ENCODE results near the gene ARFGEF2. TPM values are rescaled to one million over a fixed set of nuclear protein-coding genes. Genes with fewer than 3 reads are reported as not detected.
A peak's percentile ranks its signal among the peaks of the same experiment; 100 is the strongest.
"Not testable (repeated sequence)": the region's sequence is repeated elsewhere in the genome, so short reads cannot be mapped to it uniquely, and the experiment has no call there.

The ARFGEF2 gene
- total and polyA plus RNA-seq, 12 donors, result 6.2 to 50.0 (median 41.8) TPM

DNA sequence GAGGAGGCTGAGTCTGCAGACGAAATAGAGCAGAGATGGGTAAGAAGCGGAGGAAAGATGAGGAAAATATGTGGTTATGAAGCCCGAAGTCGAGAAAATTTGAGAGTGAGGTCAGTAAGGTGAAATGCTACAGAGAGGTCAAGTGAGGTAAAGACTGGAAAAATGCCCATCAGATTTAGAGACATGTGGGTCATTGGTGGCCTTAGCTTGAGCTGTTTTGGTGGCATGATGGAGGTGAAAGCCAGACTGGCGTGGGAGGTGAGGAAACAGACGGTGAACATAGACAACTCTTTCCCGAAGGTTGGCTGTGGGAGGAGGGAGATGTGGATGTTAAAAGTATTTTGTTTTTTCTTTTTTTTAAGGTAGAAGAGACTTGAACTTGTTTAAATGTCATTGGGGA lies 9.4 kb downstream of the ARFGEF2 start:
- H3K4me1 ChIP-seq, result peaks cover 6 to 80% (median 65%) of the 10 kb centered on the region in 9 donors
- intact Hi-C loops (cut with DNase I), result no loop called here
- H3K9me3 ChIP-seq, result no peaks in the 10 kb centered on the region
- DNase-seq, result no peak
- H3K36me3 ChIP-seq, result no peaks in the 10 kb centered on the region
- H3K4me3 ChIP-seq, result no peak overlapping the region
- H3K27ac ChIP-seq, result peak overlapping the region in 8 of 10 donors; percentile 15 to 93 (median 78)
- 72 to 77% methylated on average over 7 of the region's 7 CpGs for WGBS, 2 donors
- TF ChIP-seq, protein P1, sequence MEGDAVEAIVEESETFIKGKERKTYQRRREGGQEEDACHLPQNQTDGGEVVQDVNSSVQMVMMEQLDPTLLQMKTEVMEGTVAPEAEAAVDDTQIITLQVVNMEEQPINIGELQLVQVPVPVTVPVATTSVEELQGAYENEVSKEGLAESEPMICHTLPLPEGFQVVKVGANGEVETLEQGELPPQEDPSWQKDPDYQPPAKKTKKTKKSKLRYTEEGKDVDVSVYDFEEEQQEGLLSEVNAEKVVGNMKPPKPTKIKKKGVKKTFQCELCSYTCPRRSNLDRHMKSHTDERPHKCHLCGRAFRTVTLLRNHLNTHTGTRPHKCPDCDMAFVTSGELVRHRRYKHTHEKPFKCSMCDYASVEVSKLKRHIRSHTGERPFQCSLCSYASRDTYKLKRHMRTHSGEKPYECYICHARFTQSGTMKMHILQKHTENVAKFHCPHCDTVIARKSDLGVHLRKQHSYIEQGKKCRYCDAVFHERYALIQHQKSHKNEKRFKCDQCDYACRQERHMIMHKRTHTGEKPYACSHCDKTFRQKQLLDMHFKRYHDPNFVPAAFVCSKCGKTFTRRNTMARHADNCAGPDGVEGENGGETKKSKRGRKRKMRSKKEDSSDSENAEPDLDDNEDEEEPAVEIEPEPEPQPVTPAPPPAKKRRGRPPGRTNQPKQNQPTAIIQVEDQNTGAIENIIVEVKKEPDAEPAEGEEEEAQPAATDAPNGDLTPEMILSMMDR (IDR thresholded peaks at IDR 0.05), result no peak
- H3K27me3 ChIP-seq, result no peaks in the 10 kb centered on the region
- ATAC-seq, result no peak

DNA sequence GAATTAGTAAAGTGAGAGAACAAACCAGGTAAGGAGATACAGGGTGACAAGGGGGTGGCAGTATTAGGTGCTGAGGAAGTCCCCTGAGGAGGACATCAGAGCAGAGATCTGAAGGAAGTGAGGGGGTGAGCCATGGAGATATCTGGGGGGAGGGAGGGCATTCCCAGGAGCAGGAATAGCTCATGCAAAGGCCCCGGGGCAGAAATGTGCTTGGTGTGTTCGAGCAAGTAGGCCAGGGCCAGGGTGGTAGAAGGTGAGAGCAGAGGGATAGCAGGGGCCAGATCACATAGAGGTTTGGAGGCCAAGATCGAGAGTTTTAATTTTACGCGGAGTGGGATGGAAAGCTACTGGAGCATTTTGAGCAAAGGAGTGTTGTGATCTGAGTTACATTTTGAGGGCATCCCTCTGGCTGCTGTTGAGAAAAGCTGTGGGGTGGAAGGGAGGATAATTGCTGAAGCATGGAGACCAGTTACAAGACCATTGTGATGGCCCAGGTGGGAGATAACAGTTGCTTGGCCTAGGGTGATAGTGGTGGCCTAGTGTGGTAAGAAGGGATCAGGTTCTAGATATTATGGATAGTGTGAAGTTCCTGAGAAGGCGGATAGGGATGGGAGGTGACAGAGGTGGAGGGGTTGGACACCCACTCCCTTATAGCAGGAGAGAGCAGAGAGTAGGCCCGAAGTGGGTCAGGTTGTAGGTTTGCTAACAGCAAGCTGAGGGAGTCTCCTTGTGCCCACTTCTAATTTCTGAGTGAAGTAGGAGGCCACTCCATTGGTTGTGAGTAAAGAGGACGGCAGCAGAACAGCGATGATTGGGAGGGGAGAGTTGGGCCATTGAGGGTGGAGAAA lies 10.2 kb downstream of the ARFGEF2 start:
- peaks cover 6 to 71% (median 58%) of the 10 kb centered on the region in 9 donors for H3K4me1 ChIP-seq

GRCh38 chr20:48932375-48932941 lies 10.9 kb downstream of the ARFGEF2 start:
- Histone ChIP-seq H3K27ac (peak overlapping the region in 8 of 10 donors; percentile 6 to 93 (median 34)), H3K27me3 (no peaks in the 10 kb centered on the region), H3K9me3 (peaks cover 0 to 7% (median 0%) of the 10 kb centered on the region in 11 donors), H3K4me1 (peaks cover 8 to 66% (median 59%) of the 10 kb centered on the region in 9 donors), H3K36me3 (peaks cover 0 to 7% (median 0%) of the 10 kb centered on the region in 9 donors), H3K4me3 (no peak overlapping the region)
- ATAC-seq (peak in 3 of 8 donors; percentile 7 to 29 (median 9)), DNase-seq (no peak)
- TF ChIP-seq, protein P1 (IDR thresholded peaks at IDR 0.05), result no peak
- 65 to 79% methylated on average over 8 of the region's 8 CpGs for WGBS, 2 donors
- intact Hi-C loops (cut with DNase I), result no loop called here

More for the DNA sequence above, 10.2 kb downstream of the ARFGEF2 start:
- Histone ChIP-seq H3K27ac (peak overlapping the region in 6 of 10 donors; percentile 16 to 93 (median 42)), H3K27me3 (no peaks in the 10 kb centered on the region), H3K4me3 (no peak overlapping the region), H3K9me3 (peaks cover 0 to 4% (median 0%) of the 10 kb centered on the region in 11 donors), H3K36me3 (peaks cover 0 to 4% (median 0%) of the 10 kb centered on the region in 9 donors)
- WGBS, 2 donors, result 94 to 97% methylated on average over 9 of the region's 9 CpGs
- TF ChIP-seq, protein P1 (IDR thresholded peaks at IDR 0.05), result no peak
- intact Hi-C loops (cut with DNase I), result no loop called here
- DNase-seq (no peak), ATAC-seq (peak in 2 of 8 donors; percentile 4 to 13)

GRCh38 chr20:48933017-48933766 lies 11.7 kb downstream of the ARFGEF2 start:
- Histone ChIP-seq H3K27ac (peak overlapping the region in 6 of 10 donors; percentile 5 to 93 (median 43)), H3K9me3 (peaks cover 0 to 7% (median 0%) of the 10 kb centered on the region in 11 donors), H3K27me3 (no peaks in the 10 kb centered on the region), H3K4me1 (peaks cover 9 to 68% (median 57%) of the 10 kb centered on the region in 9 donors), H3K36me3 (peaks cover 0 to 7% (median 0%) of the 10 kb centered on the region in 9 donors), H3K4me3 (no peak overlapping the region)
- intact Hi-C loops (cut with DNase I), result no loop called here
- TF ChIP-seq, protein P1 (IDR thresholded peaks at IDR 0.05), result no peak
- DNase-seq (no peak), ATAC-seq (peak in 5 of 8 donors; percentile 30 to 71 (median 45))
- 84 to 86% methylated on average over 15 of the region's 15 CpGs for WGBS, 2 donors

- WGBS, 2 donors, result 97 to 98% methylated on average over 5 of the region's 5 CpGs
- DNase-seq; H3K36me3 ChIP-seq; H3K4me3 ChIP-seq; H3K9me3 ChIP-seq; intact Hi-C loops (cut with DNase I); ATAC-seq; H3K27me3 ChIP-seq; H3K27ac ChIP-seq: not testable (repeated sequence)
- H3K4me1 ChIP-seq, result peaks cover 9 to 70% (median 57%) of the 10 kb centered on the region in 9 donors
These were observed 12.9 kb downstream of the ARFGEF2 start for GRCh38 chr20:48934273-48934877.

GRCh38 chr20:48934966-48935365 lies 13.5 kb downstream of the ARFGEF2 start:
- H3K4me1 ChIP-seq, result peaks cover 5 to 71% (median 57%) of the 10 kb centered on the region in 9 donors
- H3K27ac ChIP-seq; H3K9me3 ChIP-seq; H3K4me3 ChIP-seq; DNase-seq; H3K36me3 ChIP-seq; H3K27me3 ChIP-seq; intact Hi-C loops (cut with DNase I); ATAC-seq: not testable (repeated sequence)
- 79 to 92% methylated on average over 4 to 6 of the region's 7 CpGs for WGBS, 2 donors
